HCT116 (cell line): ENCODE results near the gene BMP7. TPM values are rescaled to one million over a fixed set of nuclear protein-coding genes. Genes with fewer than 3 reads are reported as not detected.
A peak's percentile ranks its signal among the peaks of the same experiment; 100 is the strongest.

Experiments used
- ATAC-seq: fragments of 200-7000 bp; cut with Tn5 transposase; 2 replicates; pipeline ENCODE4 v1.9.1; 2020; ENCODE audit warnings: mild to moderate bottlenecking, moderate library complexity
- Bru-seq: library from RNA; stranded (reverse); fragments of 400-500 nt; gene quantifications from one replicate; lab custom pipeline; 2021; lab: Mats Ljungman, UMichigan
- BruChase-seq, 2 experiments: library from RNA; stranded (reverse); fragments of 400-500 nt; gene quantifications; one replicate each; lab custom pipeline; 2021; lab: Mats Ljungman, UMichigan
- BruUV-seq: library from RNA; stranded (reverse); fragments of 400-500 nt; replicated peaks from 2 replicates; lab custom pipeline; 2021; lab: Mats Ljungman, UMichigan
- CTCF ChIA-PET: fragments of 300-600 bp; sonication (Branson Sonifier 250); formaldehyde crosslinking; loops from one replicate; lab custom pipeline; 2021; ENCODE audit warnings: antibody characterized with exemption; lab: Charles Lee
- POLR2A ChIA-PET: fragments of 300-600, 350-600 bp; sonication (Branson Sonifier 250); formaldehyde crosslinking; loops from one replicate; lab custom pipeline; 2021; ENCODE audit warnings: antibody characterized with exemption; lab: Charles Lee
- RAD21 ChIA-PET, 2 experiments: fragments of 300-600 bp; sonication (Branson Sonifier 250); formaldehyde crosslinking; loops; one replicate each; lab custom pipeline; 2023; ENCODE audit warnings: low total read pairs in 2 of 2; ENCODE audit not compliant: uncharacterized antibody in 2 of 2, unreplicated experiment in 2 of 2, low non-redundant PET in 1 of 2; lab: Charles Lee
- DNase-seq: peaks from one replicate; pipeline ENCODE4 v3.0.0-alpha.2; 2010; ENCODE audit warnings: low read depth, low spot score
- H2AFZ ChIP-seq: fragments of 200-600 bp; shearing (Covaris generic), sonication (generic); 2 replicates; pipeline ENCODE4 v1.6.1; 2017; ENCODE audit warnings: low read depth, mixed run types, mixed read lengths, antibody characterized with exemption, low read length; ENCODE audit not compliant: poor library complexity, severe bottlenecking
- H3K27ac ChIP-seq: 2 replicates; pipeline ENCODE4 v1.5.1; 2012; ENCODE audit warnings: low read depth, low read length
- H3K27me3 ChIP-seq: fragments of 200-600 bp; sonication (generic); 2 replicates; pipeline ENCODE4 v1.6.1; 2016; ENCODE audit warnings: mixed run types, low read length, mixed read lengths; ENCODE audit not compliant: insufficient read depth
- H3K36me3 ChIP-seq, 2 experiments: fragments of 200-500 bp in 1 of 2; fragments of 200-600 bp in 1 of 2; sonication (Bioruptor generic) in 1 of 2; sonication (generic) in 1 of 2; 2 replicates each; pipeline versions ENCODE4 v1.5.1 to v1.6.1; 2014 to 2016; ENCODE audit warnings: low read length in 2 of 2, inconsistent platforms in 1 of 2, mixed read lengths in 1 of 2, mixed run types in 1 of 2; ENCODE audit not compliant: insufficient read depth in 2 of 2, control insufficient read depth in 1 of 2
- H3K4me1 ChIP-seq, 2 experiments: fragments of 200-600 bp in 1 of 2; sonication (generic) in 1 of 2; 2 replicates each; pipeline versions ENCODE4 v1.5.1 to v1.6.1; 2012 to 2017; ENCODE audit warnings: low read length in 2 of 2, inconsistent platforms in 1 of 2, mild to moderate bottlenecking in 1 of 2, mixed read lengths in 1 of 2, mixed run types in 1 of 2, moderate library complexity in 1 of 2; ENCODE audit not compliant: insufficient read depth in 2 of 2, control insufficient read depth in 1 of 2
- H3K4me2 ChIP-seq: fragments of 200-600 bp; sonication (generic); 2 replicates; pipeline ENCODE4 v1.6.1; 2017; ENCODE audit warnings: mixed run types, low read length, mixed read lengths
- H3K4me3 ChIP-seq, 2 experiments: fragments of 200-600 bp in 1 of 2; sonication (generic) in 1 of 2; replicated peaks in 1 of 2; 2 replicates each; pipeline ENCODE4 v1.5.1; 2011 to 2016; ENCODE audit warnings: low read length in 2 of 2, control low read depth in 1 of 2, low read depth in 1 of 2, mild to moderate bottlenecking in 1 of 2, mixed read lengths in 1 of 2, mixed run types in 1 of 2
- H3K79me2 ChIP-seq: fragments of 200-600 bp; sonication (generic); 2 replicates; pipeline ENCODE4 v1.6.1; 2017; ENCODE audit warnings: mild to moderate bottlenecking, mixed run types, low read length, moderate library complexity, mixed read lengths; ENCODE audit not compliant: insufficient read depth
- H3K9ac ChIP-seq: fragments of 200-600 bp; sonication (generic); 2 replicates; pipeline ENCODE4 v1.6.1; 2016; ENCODE audit warnings: low read length, mixed read lengths
- H3K9me2 ChIP-seq: fragments of 200-600 bp; sonication (generic), shearing (Covaris generic); 2 replicates; pipeline ENCODE4 v1.6.1; 2017; ENCODE audit warnings: mixed run types, mild to moderate bottlenecking, moderate library complexity; ENCODE audit not compliant: insufficient read depth
- H3K9me3 ChIP-seq, 2 experiments: fragments of 200-500 bp in 1 of 2; fragments of 200-600 bp in 1 of 2; sonication (Bioruptor generic) in 1 of 2; sonication (generic) in 1 of 2; 2 replicates each; pipeline ENCODE4 v1.6.1; 2014 to 2017; ENCODE audit warnings: low read length in 2 of 2, mixed read lengths in 2 of 2, inconsistent platforms in 1 of 2, low read depth in 1 of 2, mild to moderate bottlenecking in 1 of 2, mixed run types in 1 of 2, moderate library complexity in 1 of 2; ENCODE audit not compliant: control insufficient read depth in 1 of 2, insufficient read depth in 1 of 2
- H4K20me1 ChIP-seq: fragments of 200-600 bp; sonication (generic), shearing (Covaris generic); 2 replicates; pipeline ENCODE4 v1.6.1; 2017; ENCODE audit warnings: mixed run types, mild to moderate bottlenecking, moderate library complexity; ENCODE audit not compliant: insufficient read depth
- ATF3 ChIP-seq: IDR thresholded peaks from 2 replicates; pipeline ENCODE4 v1.6.1; 2012
- CBX3 ChIP-seq: IDR thresholded peaks from 2 replicates; pipeline ENCODE4 v1.6.1; 2012; ENCODE audit warnings: low read depth
- EGR1 ChIP-seq: IDR thresholded peaks from 2 replicates; pipeline ENCODE4 v1.6.1; 2012; ENCODE audit warnings: low read depth
- ELF1 ChIP-seq: IDR thresholded peaks from 2 replicates; pipeline ENCODE4 v1.6.1; 2012; ENCODE audit warnings: low read depth, borderline replicate concordance
- EZH2 ChIP-seq: fragments of 200-600 bp; sonication (generic); IDR thresholded peaks from 2 replicates; pipeline ENCODE4 v1.6.1; 2017; ENCODE audit warnings: antibody characterized with exemption, mixed run types
- EZH2phosphoT487 ChIP-seq: fragments of 200-600 bp; IDR thresholded peaks from 2 replicates; pipeline ENCODE4 v1.6.1; 2018; ENCODE audit warnings: antibody characterized with exemption, borderline replicate concordance
- FOSL1 ChIP-seq: IDR thresholded peaks from 2 replicates; pipeline ENCODE4 v1.6.1; 2012; ENCODE audit warnings: low read depth
- POLR2AphosphoS5 ChIP-seq: IDR thresholded peaks from 2 replicates; pipeline ENCODE4 v1.6.1; 2011; ENCODE audit warnings: mild to moderate bottlenecking, low read depth, low read length, moderate library complexity
- RAD21 ChIP-seq: IDR thresholded peaks from 2 replicates; pipeline ENCODE4 v1.6.1; 2012; ENCODE audit warnings: low read depth, mild to moderate bottlenecking
- SIN3A ChIP-seq: IDR thresholded peaks from 2 replicates; pipeline ENCODE4 v1.6.1; 2012; ENCODE audit warnings: low read depth
- SP1 ChIP-seq: IDR thresholded peaks from 2 replicates; pipeline ENCODE4 v1.6.1; 2012; ENCODE audit warnings: low read depth
- ZFX ChIP-seq: fragments of 450-650 bp; IDR thresholded peaks from 2 replicates; pipeline ENCODE4 v1.6.1; 2017
- ZNF274 ChIP-seq: fragments of 200-500 bp; sonication (Bioruptor generic); IDR thresholded peaks from 2 replicates; pipeline ENCODE4 v1.6.1; 2014; ENCODE audit warnings: mild to moderate bottlenecking, low read depth, low read length, inconsistent platforms
- intact Hi-C: fragments of 100-400 bp; cut with micrococcal nuclease; formaldehyde crosslinking; loops from 2 replicates; pipeline ENCODE4 v1.10.0; 2022
- long read RNA-seq: library from polyadenylated mRNA; unstranded; transcript quantifications from one replicate; pipeline ENCODE4 v2.0.0, GENCODE V29; 2021; ENCODE audit not compliant: unreplicated experiment
- polyA plus RNA-seq: library from polyadenylated mRNA; unstranded; fragments of >200 nt; gene quantifications from 2 replicates; pipeline ENCODE4 v1.2.1, GENCODE V29; 2012; ENCODE audit warnings: missing spikeins
- total RNA-seq: library from RNA; stranded (reverse); gene quantifications from one replicate; pipeline ENCODE4 v1.2.1, GENCODE V29; 2021; ENCODE audit not compliant: unreplicated experiment
- TF ChIP-seq, protein P1 (sequence below): IDR thresholded peaks from 2 replicates; pipeline ENCODE4 v1.6.1; 2012
- TF ChIP-seq, protein P2 (sequence below): IDR thresholded peaks from 2 replicates; pipeline ENCODE4 v1.6.1; 2012; ENCODE audit warnings: low read depth

BMP7 gene
- 7.0 TPM for total RNA-seq
- 9.6 and 11.4 TPM in 2 replicates for polyA plus RNA-seq
- Bru-seq, nascent RNA, result percentile 37 among the genes with signal in this experiment
- percentile 36 among the genes with signal in this experiment for BruChase-seq, experiment 1, labeled RNA remaining after a 6-hour chase
- percentile 37 among the genes with signal in this experiment for BruChase-seq, experiment 2, labeled RNA remaining after a 2-hour chase
- long read RNA-seq, full-length matches to known transcripts, result 23 of 30 reads
- long read RNA-seq, partial matches to known transcripts, result 0 of 30 reads
- long read RNA-seq, other reads (novel, unspliced or antisense), result 7 of 30 reads

DNA sequence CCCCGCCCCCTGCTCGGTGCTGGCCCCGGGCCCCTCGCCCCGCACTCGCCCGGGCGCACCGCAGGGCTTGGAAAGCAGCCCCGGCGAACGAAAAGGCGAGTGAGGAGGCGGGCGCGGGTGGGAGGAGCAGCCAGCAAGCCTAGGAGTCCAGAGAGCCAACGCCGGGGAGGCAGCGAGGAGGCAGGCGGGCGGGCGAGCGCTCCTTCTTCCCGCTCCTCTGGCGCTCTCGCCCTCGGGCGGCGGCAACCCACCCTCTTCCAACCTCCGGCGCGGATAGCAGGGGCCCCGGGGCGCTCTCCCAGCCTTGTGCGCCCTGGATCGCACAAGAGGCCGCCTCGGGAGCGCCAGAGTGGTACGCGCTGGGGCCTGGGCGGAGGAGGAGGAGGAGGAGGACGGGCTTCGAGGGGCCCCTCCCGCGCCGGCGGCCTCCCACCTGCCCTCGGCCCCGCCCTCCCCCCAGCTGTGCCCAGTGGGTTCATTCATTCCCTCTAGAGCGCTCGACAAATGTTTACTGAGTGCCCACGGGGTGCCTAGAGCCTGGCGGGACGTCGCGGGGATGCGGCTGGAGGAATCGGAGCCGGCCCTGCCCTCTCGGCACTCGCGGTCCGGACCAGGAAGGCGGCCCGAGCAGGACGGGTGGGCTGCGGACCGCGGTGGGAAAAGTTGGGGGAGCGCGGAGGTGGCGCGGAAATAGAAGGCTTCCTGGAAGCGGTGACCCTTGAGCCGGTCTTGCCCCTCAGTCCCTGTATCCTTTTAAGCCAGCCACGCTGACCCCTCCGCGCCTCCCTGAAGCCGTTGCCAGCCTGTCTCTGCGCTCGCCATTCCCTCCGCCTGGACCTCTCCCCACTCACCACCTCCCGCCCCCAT, at the start of gene BMP7:
TSS of gene BMP7 (minus strand) at position 351 of the 867 bp plus-strand sequence. CDS start 519 bp downstream, outside the sequence.
- ATAC-seq (peak; percentile 87), DNase-seq (no peak)
- Histone ChIP-seq H3K27me3 (no peaks in the 10 kb centered on the region), H3K27ac (peak within 1 kb of the TSS; percentile 47; the same call in 1 of the 2 replicates), H3K36me3 (no peaks in the 10 kb centered on the region), H2AFZ (no peak within 1 kb of the TSS), H3K4me3 (peak within 1 kb of the TSS; percentile 44 to 56), H3K4me2 (peak within 1 kb of the TSS; percentile 66), H3K9me2 (no peaks in the 10 kb centered on the region), H3K9ac (peak within 1 kb of the TSS; percentile 46), H3K4me1 (peaks cover 0 to 4% of the 10 kb centered on the region in 2 experiments; a peak in 2 of 4 replicates), H3K79me2 (no peaks in the 10 kb centered on the region), H4K20me1 (no peaks in the 10 kb centered on the region), H3K9me3 (no peaks in the 10 kb centered on the region)
- ChIA-PET POLR2A (no interaction called here), CTCF (no interaction called here), RAD21 (no interaction called here)
- TF ChIP-seq POLR2AphosphoS5, result 0 out of 2 replicates have a peak, but pooled peaks have one; percentile 31
- TF ChIP-seq, protein P1, sequence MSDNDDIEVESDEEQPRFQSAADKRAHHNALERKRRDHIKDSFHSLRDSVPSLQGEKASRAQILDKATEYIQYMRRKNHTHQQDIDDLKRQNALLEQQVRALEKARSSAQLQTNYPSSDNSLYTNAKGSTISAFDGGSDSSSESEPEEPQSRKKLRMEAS, result no peak
- 0 out of 2 replicates have a peak, but pooled peaks have one; percentile 12 for TF ChIP-seq ZFX
- no TSS peak for BruUV-seq
- intact Hi-C loops, result no loop called here

DNA sequence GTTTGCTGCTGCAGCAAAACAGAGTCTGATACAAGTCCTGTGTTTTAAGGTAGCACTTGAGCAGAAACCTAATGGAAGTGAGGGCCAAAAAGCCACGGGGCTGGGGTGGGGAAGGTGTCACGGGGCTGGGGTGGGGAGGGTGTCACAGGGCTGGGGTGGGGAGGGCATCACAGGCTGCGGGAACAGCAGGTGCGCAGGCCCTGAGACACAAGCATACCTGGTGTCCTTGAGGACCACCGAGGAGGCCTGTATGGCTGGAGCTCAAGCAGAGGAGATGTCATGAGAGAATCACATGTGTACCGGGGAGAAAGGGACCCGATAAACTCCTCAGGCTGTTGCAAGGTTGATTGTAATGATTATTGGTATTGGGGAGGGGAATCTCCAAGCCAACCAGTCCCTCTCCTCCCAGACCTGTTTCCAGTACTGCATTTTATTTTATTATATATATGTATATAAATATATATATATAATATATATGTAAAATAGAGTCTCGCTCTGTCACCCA, 49.6 kb upstream of the BMP7 start:
- CTCF ChIA-PET, result no interaction called here
- no peaks in the 10 kb centered on the region for H4K20me1 ChIP-seq
- no peak overlapping the region for H3K27ac ChIP-seq
- H3K9me3 ChIP-seq, result no peaks in the 10 kb centered on the region
- POLR2A ChIA-PET, result no interaction called here
- H2AFZ ChIP-seq, result no peak overlapping the region
- no peak overlapping the region for H3K4me2 ChIP-seq
- no peak overlapping the region for H3K4me3 ChIP-seq
- H3K9me2 ChIP-seq, result no peaks in the 10 kb centered on the region
- RAD21 ChIA-PET, result no interaction called here
- H3K27me3 ChIP-seq, result peaks cover 7% of the 10 kb centered on the region; the same call in 1 of the 2 replicates
- H3K4me1 ChIP-seq, result no peaks in the 10 kb centered on the region
- ATAC-seq (no peak), DNase-seq (no peak)
- intact Hi-C loops, result no loop called here
- BruUV-seq, result no TSS peak
- no peaks in the 10 kb centered on the region for H3K79me2 ChIP-seq
- no peaks in the 10 kb centered on the region for H3K36me3 ChIP-seq
- H3K9ac ChIP-seq, result no peak overlapping the region
- TF ChIP-seq FOSL1, result no peak
- TF ChIP-seq SIN3A, result no peak
- no peak for TF ChIP-seq RAD21
- TF ChIP-seq, protein P2, sequence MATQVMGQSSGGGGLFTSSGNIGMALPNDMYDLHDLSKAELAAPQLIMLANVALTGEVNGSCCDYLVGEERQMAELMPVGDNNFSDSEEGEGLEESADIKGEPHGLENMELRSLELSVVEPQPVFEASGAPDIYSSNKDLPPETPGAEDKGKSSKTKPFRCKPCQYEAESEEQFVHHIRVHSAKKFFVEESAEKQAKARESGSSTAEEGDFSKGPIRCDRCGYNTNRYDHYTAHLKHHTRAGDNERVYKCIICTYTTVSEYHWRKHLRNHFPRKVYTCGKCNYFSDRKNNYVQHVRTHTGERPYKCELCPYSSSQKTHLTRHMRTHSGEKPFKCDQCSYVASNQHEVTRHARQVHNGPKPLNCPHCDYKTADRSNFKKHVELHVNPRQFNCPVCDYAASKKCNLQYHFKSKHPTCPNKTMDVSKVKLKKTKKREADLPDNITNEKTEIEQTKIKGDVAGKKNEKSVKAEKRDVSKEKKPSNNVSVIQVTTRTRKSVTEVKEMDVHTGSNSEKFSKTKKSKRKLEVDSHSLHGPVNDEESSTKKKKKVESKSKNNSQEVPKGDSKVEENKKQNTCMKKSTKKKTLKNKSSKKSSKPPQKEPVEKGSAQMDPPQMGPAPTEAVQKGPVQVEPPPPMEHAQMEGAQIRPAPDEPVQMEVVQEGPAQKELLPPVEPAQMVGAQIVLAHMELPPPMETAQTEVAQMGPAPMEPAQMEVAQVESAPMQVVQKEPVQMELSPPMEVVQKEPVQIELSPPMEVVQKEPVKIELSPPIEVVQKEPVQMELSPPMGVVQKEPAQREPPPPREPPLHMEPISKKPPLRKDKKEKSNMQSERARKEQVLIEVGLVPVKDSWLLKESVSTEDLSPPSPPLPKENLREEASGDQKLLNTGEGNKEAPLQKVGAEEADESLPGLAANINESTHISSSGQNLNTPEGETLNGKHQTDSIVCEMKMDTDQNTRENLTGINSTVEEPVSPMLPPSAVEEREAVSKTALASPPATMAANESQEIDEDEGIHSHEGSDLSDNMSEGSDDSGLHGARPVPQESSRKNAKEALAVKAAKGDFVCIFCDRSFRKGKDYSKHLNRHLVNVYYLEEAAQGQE, result no peak
- TF ChIP-seq SP1, result no peak
- no peak for TF ChIP-seq EZH2
- no peak for TF ChIP-seq ELF1
- TF ChIP-seq ZNF274, result no peak
- no peak for TF ChIP-seq CBX3
- no peak for TF ChIP-seq ATF3
- no peak for TF ChIP-seq EZH2phosphoT487
- TF ChIP-seq EGR1, result no peak
- no peak for TF ChIP-seq POLR2AphosphoS5
